ENCODE results near the gene KIAA0753.

KIAA0753 gene

GRCh38 chr17:6591599-6592158 lies 48.8 kb downstream of the KIAA0753 start:
- no peak for TF ChIP-seq CTCF (IDR thresholded peaks at IDR 0.05; ENCODE audit: insufficient read depth, low read length, missing control alignments)
- H3K4me3 ChIP-seq (ENCODE audit: low read depth, low read length) = no peak overlapping the region
- CTCF ChIA-PET = interaction anchor here (2.3 kb wide), 1 partner anchor 119 kb away, joined by 9 read pairs; no protein-coding TSS in a partner anchor
- peak; percentile 52 for DNase-seq (ENCODE audit: low read depth, low spot score)
- POLR2A ChIA-PET = no interaction called here

- POLR2A ChIA-PET = no interaction called here
- CTCF ChIA-PET = interaction anchor here (2.0 kb wide), 1 partner anchor 12 kb away, joined by 8 read pairs; no protein-coding TSS in a partner anchor
- no peak for DNase-seq (ENCODE audit: low read depth, low spot score)
- TF ChIP-seq CTCF (IDR thresholded peaks at IDR 0.05; ENCODE audit: insufficient read depth, low read length, missing control alignments) = no peak
- no peak overlapping the region for H3K4me3 ChIP-seq (ENCODE audit: low read depth, low read length)
These were observed 51.1 kb downstream of the KIAA0753 start for GRCh38 chr17:6589266-6589946.

GRCh38 chr17:6588165-6588564 lies 52.3 kb downstream of the KIAA0753 start:
- ChIA-PET POLR2A (no interaction called here), CTCF (interaction anchor here (2.0 kb wide), 1 partner anchor 11 kb away, joined by 8 read pairs; no protein-coding TSS in a partner anchor)
- no peak overlapping the region for H3K4me3 ChIP-seq (ENCODE audit: low read depth, low read length)
- no peak for TF ChIP-seq CTCF (IDR thresholded peaks at IDR 0.05; ENCODE audit: insufficient read depth, low read length, missing control alignments)
- no peak for DNase-seq (ENCODE audit: low read depth, low spot score)

GRCh38 chr17:6587310-6587709 lies 53.2 kb downstream of the KIAA0753 start:
- DNase-seq (ENCODE audit: low read depth, low spot score) = no peak
- ChIA-PET POLR2A (no interaction called here), CTCF (interaction anchor here (0.9 to 1.6 kb wide), 3 partner anchors 13 to 146 kb away, joined by 3 to 4 read pairs (median 4); no protein-coding TSS in a partner anchor)
- TF ChIP-seq CTCF (IDR thresholded peaks at IDR 0.05; ENCODE audit: insufficient read depth, low read length, missing control alignments) = no peak
- H3K4me3 ChIP-seq (ENCODE audit: low read depth, low read length) = no peak overlapping the region

- POLR2A ChIA-PET = no interaction called here
- CTCF ChIA-PET = no interaction called here
- no peak for DNase-seq (ENCODE audit: low read depth, low spot score)
- TF ChIP-seq CTCF (IDR thresholded peaks at IDR 0.05; ENCODE audit: insufficient read depth, low read length, missing control alignments) = no peak
- no peak overlapping the region for H3K4me3 ChIP-seq (ENCODE audit: low read depth, low read length)
These were observed 57.1 kb downstream of the KIAA0753 start for GRCh38 chr17:6583411-6583810.

- no peak for DNase-seq (ENCODE audit: low read depth, low spot score)
- POLR2A ChIA-PET = no interaction called here
- CTCF ChIA-PET = interaction anchor here (0.6 kb wide), 1 partner anchor 18 kb away, joined by 3 read pairs; no protein-coding TSS in a partner anchor
- TF ChIP-seq CTCF (IDR thresholded peaks at IDR 0.05; ENCODE audit: insufficient read depth, low read length, missing control alignments) = no peak
- H3K4me3 ChIP-seq (ENCODE audit: low read depth, low read length) = no peak overlapping the region
These were observed 59.9 kb downstream of the KIAA0753 start for GRCh38 chr17:6580625-6581024.
